IPS-NIHi7 (cell line): Measurements from ENCODE around the gene RBMS1.

Experiments used
- DNase-seq: peaks from one replicate; pipeline ENCODE4 v3.0.0; 2012; ENCODE audit warnings: mixed read lengths; ENCODE audit errors: extremely low spot score

Gene RBMS1

DNA sequence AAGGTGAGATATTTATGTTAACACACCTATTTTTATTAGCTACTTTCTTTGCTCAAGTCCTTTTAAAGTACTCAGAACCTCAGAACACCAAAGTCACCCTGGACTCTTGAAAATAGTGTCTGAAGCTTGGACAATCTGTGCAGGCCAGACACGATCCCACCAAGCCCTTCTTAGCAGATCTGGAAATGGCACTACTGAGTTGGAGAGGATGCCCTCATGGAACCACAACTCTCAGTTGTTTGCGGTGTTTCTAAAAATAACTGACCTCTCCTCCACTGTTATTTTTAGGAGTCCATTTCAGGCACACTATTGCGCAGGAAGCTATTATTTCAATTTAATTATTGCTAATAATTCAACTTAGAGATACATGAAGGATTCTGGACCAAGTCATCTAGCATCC, 190.1 kb downstream of the RBMS1 start:
- no peak for DNase-seq

DNA sequence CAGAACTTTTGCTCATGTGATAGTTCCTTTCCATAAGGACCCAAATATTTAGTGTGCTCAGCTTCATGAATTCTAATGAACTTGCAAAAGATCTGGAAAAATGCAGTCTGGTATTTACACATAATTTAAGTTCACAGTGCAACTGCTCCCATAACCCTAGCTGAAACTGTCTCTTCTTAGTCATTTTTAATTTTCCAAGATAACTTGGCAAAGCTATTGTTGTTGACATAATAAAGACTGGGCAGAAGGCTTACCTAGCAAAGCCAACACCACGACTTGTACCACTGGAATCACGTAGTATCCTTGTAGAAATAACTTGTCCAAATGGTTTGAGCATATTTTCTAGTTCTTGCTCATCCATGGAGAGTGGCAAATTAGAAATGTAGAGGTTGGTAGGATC, 190.5 kb downstream of the RBMS1 start:
- DNase-seq: no peak

DNA sequence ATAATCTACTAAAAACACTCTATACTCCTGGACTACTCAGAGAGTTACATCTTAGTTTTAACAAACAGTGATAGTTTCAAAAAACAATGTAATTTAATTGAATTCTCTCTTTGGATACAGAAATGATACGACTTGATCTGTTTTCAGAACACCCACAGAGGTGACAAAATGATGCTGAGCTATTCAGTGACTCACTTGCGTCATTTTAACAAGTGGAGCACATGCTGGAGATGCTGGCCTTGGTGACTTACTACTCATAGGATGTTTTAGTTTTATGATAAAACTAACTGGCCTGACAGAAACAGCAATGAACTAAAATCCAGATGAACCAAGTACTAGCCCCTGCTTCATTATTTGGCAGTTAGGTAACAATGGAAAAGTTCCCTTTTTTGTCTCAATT, 192.2 kb downstream of the RBMS1 start:
- no peak for DNase-seq

DNA sequence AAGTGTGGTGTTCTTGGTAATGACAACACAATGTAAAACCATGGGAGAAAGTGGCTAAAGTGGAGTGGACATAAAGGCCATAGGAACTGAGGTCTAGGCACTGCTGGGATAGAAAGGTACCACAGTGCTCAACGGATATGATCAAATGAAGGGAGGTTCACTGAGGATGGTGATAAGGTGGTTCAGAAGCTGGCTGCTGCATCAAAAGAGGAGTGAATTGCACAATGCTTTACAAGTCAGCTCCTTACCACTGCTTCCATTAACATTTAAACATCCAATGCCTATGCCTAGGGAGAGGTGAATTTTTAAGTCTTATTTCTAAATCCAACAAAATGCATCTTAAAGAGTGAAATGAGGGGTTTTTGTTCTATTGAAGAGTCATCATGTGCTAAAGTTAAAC, 193.4 kb downstream of the RBMS1 start:
- no peak for DNase-seq

DNA sequence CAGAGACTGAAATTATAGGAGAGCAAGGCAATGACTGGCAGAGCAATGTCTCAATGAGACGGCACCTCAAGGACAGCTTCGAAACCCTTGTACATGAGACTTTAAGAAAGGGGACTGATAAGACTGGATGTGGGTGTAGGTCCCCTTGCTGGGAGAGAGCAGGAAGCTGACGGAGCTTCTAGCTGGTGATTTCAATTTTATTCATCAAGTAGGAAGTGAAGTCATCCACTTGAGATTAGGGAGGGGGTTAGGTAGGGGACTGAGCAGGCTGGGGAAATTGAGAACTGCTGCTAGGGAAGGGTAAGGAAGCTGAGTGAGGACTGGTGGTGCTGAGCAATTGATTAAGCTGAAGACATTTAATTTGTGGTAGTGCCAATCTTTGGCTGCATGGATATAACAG, 194.1 kb downstream of the RBMS1 start:
- DNase-seq: no peak

DNA sequence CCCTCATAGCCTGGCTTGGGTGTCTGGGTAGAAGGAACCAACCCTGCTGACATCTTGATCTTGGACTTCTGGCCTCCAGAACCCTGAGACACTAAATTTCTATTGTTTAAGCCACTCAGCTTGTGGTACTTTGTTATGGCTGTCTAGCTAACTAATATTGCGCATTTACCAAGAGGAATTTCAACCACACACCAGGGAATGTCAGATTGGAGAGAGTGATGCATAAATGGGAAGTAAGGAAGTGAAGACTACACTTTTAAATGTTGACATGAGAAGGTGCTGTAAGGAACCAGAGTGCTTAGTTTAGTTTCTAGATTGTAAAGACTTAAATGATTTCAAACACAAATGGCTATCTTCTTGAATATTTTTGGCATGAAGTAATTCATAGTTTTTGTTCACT, 194.6 kb downstream of the RBMS1 start:
- DNase-seq: no peak

DNA sequence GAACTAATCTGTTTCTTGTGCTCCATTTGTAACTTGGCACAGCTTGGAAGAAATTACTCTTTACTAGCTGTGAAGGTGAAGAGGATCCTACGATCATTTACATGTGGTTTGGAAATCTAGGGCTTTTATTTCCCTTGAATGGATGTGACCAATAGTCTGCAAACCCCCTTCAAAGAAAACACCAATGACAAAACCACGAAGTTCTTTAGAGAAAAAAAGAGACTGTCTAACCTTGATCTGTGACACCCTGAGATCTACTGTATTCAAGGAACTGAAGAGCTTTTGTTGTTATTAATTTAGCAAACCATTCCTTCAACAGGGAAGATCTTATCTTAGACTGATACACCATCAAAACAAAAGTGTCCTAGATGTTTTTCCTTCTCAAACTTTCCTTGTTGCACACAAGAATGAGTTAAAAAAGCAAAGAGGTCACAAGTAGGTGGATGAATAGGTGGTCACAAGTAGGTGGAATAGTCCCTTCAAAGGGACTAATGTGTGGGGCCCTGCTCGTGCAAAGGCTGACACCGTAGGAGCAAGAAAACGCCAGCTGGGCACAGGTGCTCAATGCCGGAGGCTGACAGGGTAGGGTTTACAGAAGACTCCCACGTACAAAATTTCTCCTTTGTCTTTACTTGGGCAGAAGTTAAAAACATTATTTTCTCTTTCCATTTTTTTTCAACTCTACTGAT, 197.9 kb downstream of the RBMS1 start:
- DNase-seq: no peak

DNA sequence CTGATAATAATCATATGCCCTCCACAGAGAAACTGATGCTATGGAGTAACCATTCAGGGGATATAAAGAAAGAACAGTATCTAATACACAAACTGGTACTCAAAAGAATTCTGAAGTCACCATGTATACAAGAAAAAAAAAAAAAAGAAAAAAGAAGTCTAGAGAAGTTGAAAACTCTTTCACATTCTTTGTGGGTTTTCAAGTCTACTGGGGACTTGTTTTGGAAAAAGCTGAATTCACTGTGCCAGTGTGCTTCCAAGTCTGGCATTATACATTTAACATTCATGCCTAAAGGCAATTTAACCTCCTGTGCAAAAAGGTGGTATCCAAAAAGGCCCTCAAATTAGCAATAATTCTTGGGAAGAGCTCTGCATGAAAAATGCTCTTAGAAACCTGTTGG, 198.7 kb downstream of the RBMS1 start:
- no peak for DNase-seq

DNA sequence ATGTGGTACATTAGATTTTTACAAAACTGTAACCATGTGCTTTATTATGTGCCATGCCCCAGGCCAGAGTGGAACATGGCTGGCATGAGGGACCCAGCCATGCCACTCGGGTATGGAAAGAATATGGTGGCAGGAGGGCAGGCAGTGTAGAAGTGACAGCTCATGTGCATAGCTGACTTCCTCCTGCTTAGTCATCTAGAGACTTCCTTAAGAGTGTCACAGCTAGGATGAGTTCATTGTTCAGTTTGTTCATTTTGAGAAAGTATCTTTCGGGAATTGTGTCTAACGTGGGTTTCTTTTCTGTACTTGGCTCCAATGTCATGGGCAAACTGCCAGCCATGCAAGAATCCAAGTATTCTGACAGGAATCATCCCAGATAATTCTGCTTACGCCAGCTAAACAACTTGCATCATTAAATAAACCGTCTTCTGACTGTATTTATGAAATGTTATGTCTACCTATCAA, 199.2 kb downstream of the RBMS1 start:
- DNase-seq: no peak

DNA sequence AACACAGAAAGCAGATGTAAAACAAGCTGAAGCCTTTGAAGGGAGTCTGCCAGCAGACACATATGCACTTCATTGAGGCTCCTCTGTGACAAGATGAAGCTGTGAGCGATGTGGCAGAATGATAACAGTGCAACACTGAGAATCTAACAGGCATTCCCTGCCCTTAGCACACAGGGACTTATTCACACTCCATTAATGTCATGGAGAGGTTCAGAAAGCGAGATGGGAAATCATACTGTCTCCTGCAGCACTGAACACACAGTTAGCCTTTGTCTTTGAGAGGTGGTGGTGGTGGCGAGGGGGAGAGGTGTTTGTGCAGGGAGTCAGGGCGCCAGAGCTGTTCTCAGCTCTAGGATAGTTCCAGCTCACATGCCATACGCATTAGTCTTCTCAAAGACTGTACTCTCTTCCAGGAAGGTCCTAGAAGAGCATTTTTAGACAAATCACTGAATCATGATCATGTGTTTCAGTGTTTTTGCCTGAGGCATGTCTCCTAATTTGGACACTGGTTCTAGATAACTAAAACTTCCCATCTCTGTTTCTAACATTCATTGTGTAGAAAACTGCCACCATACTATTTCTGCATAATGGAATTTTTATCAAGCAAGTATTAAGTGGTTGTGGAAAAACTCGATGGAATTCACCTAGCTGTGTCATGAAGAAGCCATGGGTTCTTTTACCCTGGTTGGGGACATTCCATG, 200.1 kb downstream of the RBMS1 start:
- DNase-seq: no peak

DNA sequence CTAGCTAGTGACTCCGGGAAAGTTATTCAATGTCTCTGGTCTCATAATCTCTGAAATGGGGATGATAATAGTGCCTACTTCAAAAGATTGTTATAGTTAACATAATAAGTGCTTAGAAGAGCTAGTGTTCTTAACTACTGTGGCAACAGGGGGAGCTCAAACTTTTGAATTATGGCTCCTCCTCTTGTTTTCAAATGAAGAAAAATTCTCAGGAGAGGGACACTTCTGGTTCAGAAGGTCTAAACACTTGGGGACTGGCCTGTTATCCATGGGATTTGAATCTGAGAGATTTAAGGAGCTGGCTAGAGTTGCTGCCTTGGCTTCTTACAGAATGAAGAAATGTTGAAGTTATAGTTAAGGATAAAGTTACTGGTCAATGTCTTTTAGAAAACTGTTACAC, 201.4 kb downstream of the RBMS1 start:
- no peak for DNase-seq

DNA sequence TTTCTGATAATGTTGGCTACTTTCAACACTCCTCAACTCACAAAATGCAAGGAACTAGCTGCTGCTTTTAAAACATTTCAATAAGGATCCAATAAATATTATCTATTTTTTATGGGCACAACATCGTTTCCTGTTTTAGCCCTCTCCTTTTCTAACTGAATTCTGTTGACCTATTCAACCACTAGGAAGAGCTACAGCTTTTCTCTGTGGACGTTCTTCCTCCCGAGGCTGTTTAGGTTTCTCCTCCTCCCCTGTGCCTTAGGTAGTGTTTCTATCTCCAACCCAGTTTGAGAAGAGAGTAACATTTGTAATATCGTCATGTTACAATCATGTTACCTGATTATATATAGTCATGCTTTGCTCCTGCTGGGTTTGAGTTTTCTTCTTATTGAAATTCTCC, 202.2 kb downstream of the RBMS1 start:
- no peak for DNase-seq

DNA sequence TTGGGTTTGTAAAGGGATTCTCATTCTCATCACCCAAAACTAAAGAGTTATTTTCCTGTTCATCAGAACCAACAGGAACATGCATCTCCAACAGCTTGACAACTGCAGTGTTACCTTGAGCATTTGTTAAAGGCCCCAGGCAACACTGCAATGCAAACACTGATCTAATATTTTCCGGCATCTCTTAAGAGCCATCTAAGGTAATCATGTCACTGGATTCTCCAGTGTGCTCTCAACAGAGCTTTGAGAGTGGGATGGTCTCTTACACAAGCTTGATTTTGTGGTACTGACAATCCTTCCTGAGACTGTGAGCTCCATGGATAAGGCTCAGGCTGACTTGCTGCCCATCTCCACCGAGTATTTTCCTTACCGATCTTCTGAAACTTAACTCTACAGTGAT, 203.0 kb downstream of the RBMS1 start:
- DNase-seq: no peak

DNA sequence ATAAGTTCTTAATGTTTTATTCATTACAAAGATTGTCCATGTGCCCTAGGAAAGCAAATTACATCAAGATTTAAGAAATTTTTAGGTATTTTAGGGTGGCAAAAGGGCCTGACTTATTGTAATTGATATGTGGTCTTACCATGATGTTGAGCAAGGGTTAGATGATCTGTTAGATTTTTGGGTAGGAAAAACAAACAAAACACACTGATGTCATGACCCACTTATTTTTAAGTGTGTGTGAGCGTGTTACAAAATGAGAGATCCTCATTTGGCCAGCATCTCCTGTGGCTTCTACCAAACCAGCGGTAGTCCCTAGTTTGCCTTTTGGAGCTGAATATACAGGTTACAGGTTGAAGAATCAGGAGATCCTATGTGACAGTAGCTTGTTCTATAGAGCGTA, 203.8 kb downstream of the RBMS1 start:
- no peak for DNase-seq

DNA sequence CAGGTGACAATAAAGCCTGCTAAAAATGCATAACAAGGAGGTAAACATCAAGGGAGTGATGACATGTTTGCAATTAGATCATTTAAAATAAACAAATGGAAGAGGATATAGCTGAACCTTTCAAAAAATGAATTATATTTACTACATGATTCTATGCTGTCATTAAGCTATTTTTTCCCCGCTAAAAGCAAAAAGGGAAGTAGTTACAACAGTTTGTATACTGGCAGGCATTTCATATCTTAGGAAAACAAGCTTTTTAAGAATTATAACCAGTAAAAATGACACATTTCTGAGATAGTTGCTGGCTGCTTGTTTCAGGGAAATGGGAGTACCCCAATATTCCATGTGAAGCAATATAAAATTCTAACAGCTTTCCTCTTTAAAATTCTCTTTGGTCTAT, 204.5 kb downstream of the RBMS1 start:
- no peak for DNase-seq

DNA sequence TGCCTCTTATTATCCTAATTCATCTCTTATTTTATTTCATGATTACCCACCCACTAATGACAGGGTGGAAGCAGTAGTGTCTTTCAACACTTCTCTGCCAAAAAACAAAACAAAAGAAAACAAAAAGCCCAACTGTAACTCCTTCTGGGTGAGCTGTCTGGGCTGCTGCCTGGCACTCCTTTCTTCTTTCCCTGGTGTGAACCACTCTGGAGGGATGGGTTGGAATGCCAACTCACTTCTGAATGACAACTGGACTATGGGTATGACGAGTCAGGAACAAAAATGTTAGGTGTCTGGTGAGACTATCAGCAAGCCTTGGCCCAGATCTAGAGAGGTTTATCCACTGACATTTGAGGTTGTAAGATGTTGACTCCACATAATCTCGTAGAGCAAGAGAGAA, 205.3 kb downstream of the RBMS1 start:
- DNase-seq: no peak

DNA sequence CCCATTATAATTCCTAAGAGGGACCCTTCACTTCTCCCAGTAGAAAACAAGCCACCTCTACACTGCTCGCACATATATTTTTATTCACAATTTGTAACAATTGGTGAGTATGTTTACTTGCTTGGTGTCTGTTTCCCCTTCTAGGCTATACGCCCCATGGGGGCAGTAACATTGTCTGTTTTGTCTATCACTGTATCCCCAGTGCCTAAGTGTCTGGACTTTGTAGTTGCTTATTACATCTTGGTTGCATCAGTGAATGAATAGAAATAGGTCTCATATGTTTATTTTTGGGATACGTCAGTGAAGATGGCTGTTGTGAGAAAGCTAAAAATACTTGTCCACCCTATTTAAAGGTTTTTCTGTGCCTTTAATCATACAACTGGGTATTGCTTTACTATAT, 206.1 kb downstream of the RBMS1 start:
- no peak for DNase-seq

DNA sequence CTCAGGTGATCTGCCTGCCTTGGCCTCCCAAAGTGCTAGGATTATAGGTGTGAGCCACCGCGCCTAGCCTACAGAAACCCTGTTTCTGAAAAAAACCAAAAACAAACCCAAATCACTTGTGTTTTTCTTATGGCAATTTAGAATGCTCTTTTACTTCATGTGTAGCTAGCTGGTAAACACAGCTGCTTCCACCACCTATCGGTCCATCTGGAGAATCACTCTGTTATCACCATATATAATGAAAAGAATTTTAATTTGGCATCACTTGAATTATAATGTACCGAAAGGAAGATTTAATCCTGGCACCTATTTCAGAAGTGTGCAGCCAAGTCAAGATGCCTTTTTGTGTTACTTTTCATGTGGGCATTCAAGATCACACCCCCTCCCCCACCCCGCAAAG, 207.1 kb downstream of the RBMS1 start:
- no peak for DNase-seq

DNA sequence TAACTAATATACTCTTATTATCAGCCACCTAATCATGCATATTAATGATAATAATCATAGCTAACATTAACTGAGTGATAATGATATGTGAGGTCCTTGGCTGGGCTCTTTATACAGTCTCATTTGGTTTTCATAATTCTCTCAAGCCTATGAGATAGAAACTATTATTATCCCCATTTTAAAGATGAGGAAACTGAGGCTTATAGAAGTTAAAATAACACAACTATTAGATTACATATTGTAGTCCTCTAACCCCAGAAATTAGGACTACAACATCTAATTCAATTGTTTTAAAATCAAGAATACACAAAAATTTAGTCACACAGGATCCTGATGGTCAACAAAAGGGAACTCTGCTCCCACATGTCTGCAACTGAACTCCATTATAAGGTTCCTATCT, 209.9 kb downstream of the RBMS1 start:
- DNase-seq: no peak

DNA sequence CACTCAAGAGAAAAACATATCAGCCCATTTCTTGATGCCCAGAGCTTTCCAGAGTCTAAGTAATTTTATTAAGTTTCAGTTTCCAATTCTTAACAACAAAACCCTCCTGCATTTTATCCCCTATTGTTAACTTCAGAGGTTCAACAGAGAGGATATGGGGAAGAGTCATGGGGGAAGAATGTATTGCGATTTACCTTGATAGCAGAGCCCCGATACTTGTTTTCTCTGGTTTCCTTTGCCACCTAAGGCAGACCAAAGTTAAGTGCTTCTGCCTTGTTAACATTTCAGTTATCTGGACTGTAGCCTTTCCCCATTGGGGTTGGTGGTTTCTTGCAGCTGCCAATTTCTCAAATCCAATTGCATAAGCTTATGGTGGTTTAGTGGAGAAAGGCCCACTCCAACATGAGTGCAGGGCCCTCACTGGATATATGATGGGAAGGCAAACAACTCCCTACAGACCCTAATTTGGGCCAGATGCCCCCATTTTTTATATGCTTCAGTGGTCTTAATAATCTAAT, 211.5 kb downstream of the RBMS1 start:
- no peak for DNase-seq

DNA sequence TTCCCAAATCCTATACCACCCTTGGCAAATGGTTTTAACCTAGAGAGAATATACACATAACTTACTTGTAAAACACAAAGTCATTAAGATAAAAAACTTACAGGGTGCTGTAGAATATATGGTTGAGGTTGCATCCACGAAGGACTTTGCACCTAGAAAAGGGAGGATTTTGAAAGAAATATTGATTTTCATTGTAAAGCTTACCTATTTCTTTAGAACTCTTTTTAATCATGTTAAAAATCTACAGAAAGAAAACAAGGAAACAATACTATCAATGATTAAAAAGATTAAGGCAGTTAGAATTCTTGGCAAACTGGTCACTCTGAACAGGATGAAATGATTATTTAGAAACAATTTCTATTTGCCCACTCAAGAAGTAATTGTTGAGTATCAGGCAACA, 212.4 kb downstream of the RBMS1 start:
- DNase-seq: no peak

DNA sequence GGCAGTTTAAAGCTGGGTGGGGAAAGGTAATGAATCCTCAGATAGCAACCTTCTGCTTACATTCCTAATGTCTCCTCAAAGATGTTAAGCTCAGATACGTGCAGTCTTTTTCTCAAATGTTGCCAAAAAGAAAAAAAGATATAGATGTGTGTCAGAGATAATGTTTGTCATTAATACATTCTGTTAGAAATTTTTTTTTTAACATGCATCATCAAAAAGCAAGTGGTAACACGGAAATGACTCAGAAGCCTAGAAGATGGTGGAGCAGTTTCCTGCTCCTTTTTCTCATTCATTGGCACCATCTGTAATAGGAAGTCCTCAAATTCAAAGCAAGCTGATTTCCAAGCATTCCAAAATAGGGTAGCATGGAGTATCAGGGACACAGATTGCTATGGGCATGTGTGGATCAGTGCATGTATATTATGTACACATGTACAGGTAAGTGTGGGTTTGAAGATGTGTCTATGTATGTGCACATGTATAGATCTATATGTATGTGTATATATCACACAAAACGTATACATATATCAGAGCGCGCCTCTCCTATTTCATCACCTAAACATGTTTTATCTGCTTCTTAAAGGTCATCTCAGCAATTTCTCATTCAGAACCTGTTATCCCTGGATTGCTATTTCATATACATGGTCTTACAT, 213.7 kb downstream of the RBMS1 start:
- DNase-seq: no peak

DNA sequence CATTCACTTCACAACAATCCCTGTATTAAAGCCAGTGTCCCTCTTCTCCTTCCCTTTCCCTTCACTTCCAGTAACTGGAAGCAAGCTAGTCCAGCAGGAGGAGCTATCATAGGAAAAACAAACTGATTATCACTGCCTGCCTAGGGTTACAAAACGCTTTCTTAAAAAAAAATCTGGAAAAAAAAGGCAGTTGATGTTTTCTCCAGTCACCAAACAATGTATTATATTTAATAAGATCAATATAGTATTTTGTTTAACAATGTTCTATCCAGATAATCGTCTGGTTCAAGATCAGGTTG, 214.8 kb downstream of the RBMS1 start:
- DNase-seq: no peak
